H9 (cell line): Measurements from ENCODE around the gene MT1X. TPM values are rescaled to one million over a fixed set of nuclear protein-coding genes. Genes with fewer than 3 reads are reported as not detected.
A peak's percentile ranks its signal among the peaks of the same experiment; 100 is the strongest.

ENCODE experiments used
- DNase-seq: peaks from one replicate; pipeline ENCODE4 v3.0.0-alpha.2; 2017
- H2AFZ ChIP-seq: one replicate; pipeline ENCODE4 v1.6.1; 2013; ENCODE audit warnings: mild to moderate bottlenecking, low read length, control low read depth, moderate library complexity
- H2AK5ac ChIP-seq: 2 replicates; pipeline ENCODE4 v1.6.1; 2013; ENCODE audit warnings: low read length, control low read depth, mixed read lengths; ENCODE audit not compliant: insufficient read length
- H2BK120ac ChIP-seq: one replicate; pipeline ENCODE4 v1.6.1; 2013; ENCODE audit warnings: low read depth, mild to moderate bottlenecking, low read length, control low read depth, inconsistent platforms; ENCODE audit not compliant: poor library complexity, severe bottlenecking
- H2BK12ac ChIP-seq: 2 replicates; pipeline ENCODE4 v1.6.1; 2013; ENCODE audit warnings: low read length, control low read depth, mixed read lengths, low read depth; ENCODE audit not compliant: insufficient read length
- H2BK15ac ChIP-seq: 2 replicates; pipeline ENCODE4 v1.6.1; 2013; ENCODE audit warnings: low read depth, low read length, control low read depth
- H2BK20ac ChIP-seq: one replicate; pipeline ENCODE4 v1.6.1; 2013; ENCODE audit warnings: low read depth, mild to moderate bottlenecking, low read length, control low read depth, inconsistent platforms; ENCODE audit not compliant: poor library complexity, severe bottlenecking
- H2BK5ac ChIP-seq: 2 replicates; pipeline ENCODE4 v1.6.1; 2013; ENCODE audit warnings: low read length, control low read depth, mixed read lengths; ENCODE audit not compliant: insufficient read length
- H3K14ac ChIP-seq: 2 replicates; pipeline ENCODE4 v1.6.1; 2013; ENCODE audit warnings: low read length, control low read depth; ENCODE audit not compliant: insufficient read depth
- H3K18ac ChIP-seq: 2 replicates; pipeline ENCODE4 v1.6.1; 2013; ENCODE audit warnings: low read depth, mild to moderate bottlenecking, mixed read lengths, low read length, control low read depth; ENCODE audit not compliant: insufficient read length
- H3K23ac ChIP-seq: 2 replicates; pipeline ENCODE4 v1.6.1; 2013; ENCODE audit warnings: low read length, control low read depth, mixed read lengths, low read depth; ENCODE audit not compliant: insufficient read length
- H3K23me2 ChIP-seq: 2 replicates; pipeline ENCODE4 v1.6.1; 2013; ENCODE audit warnings: low read depth, mild to moderate bottlenecking, mixed read lengths, low read length, control low read depth; ENCODE audit not compliant: insufficient read length, poor library complexity, severe bottlenecking
- H3K27ac ChIP-seq: 2 replicates; pipeline ENCODE4 v1.5.1; 2013; ENCODE audit warnings: low read length, control low read depth, mixed read lengths, low read depth; ENCODE audit not compliant: insufficient read length
- H3K27me3 ChIP-seq: 2 replicates; pipeline ENCODE4 v1.6.1; 2013; ENCODE audit warnings: low read length, control low read depth, inconsistent platforms; ENCODE audit not compliant: insufficient read depth
- H3K4ac ChIP-seq: 2 replicates; pipeline ENCODE4 v1.6.1; 2013; ENCODE audit warnings: low read depth, mild to moderate bottlenecking, control low read depth, inconsistent platforms, low read length, moderate library complexity
- H3K4me1 ChIP-seq: 2 replicates; pipeline ENCODE4 v1.6.1; 2013; ENCODE audit warnings: low read length, control low read depth, inconsistent platforms; ENCODE audit not compliant: insufficient read depth
- H3K4me2 ChIP-seq: 2 replicates; pipeline ENCODE4 v1.6.1; 2013; ENCODE audit warnings: low read length, control low read depth, mixed read lengths; ENCODE audit not compliant: insufficient read length, insufficient read depth
- H3K56ac ChIP-seq: 2 replicates; pipeline ENCODE4 v1.6.1; 2013; ENCODE audit warnings: low read depth, mild to moderate bottlenecking, mixed read lengths, low read length, control low read depth; ENCODE audit not compliant: insufficient read length
- H3K79me1 ChIP-seq: 2 replicates; pipeline ENCODE4 v1.6.1; 2013; ENCODE audit warnings: low read depth, mild to moderate bottlenecking, moderate library complexity, low read length, control low read depth, inconsistent platforms; ENCODE audit not compliant: insufficient read depth, poor library complexity, severe bottlenecking
- H3K79me2 ChIP-seq: 2 replicates; pipeline ENCODE4 v1.6.1; 2013; ENCODE audit warnings: low read length, control low read depth, inconsistent platforms; ENCODE audit not compliant: insufficient read depth
- H3K9ac ChIP-seq: 2 replicates; pipeline ENCODE4 v1.6.1; 2013; ENCODE audit warnings: low read length, control low read depth, mixed read lengths; ENCODE audit not compliant: insufficient read length; ENCODE audit errors: extremely low read depth
- H3K9me3 ChIP-seq: one replicate; pipeline ENCODE4 v1.6.1; 2013; ENCODE audit warnings: low read depth, low read length, inconsistent platforms; ENCODE audit not compliant: control insufficient read depth
- H3T11ph ChIP-seq: one replicate; pipeline ENCODE4 v1.6.1; 2013; ENCODE audit warnings: mild to moderate bottlenecking, low read length, control low read depth, inconsistent platforms
- H4K20me1 ChIP-seq: one replicate; pipeline ENCODE4 v1.6.1; 2013; ENCODE audit not compliant: control insufficient read depth, insufficient read length, insufficient read depth
- H4K5ac ChIP-seq: 2 replicates; pipeline ENCODE4 v1.6.1; 2013; ENCODE audit warnings: low read depth, mild to moderate bottlenecking, mixed read lengths, low read length, control low read depth; ENCODE audit not compliant: insufficient read length
- H4K8ac ChIP-seq: replicated peaks from 2 replicates; pipeline ENCODE4 v1.6.1; 2013; ENCODE audit warnings: low read length, control low read depth, mixed read lengths, low read depth; ENCODE audit not compliant: insufficient read length
- H4K91ac ChIP-seq: 2 replicates; pipeline ENCODE4 v1.6.1; 2013; ENCODE audit warnings: low read depth, mild to moderate bottlenecking, moderate library complexity, mixed read lengths, low read length, control low read depth; ENCODE audit not compliant: insufficient read length
- H3K27ac Mint-ChIP-seq, 3 experiments: 2 replicates in 2 of 3; 3 replicates in 1 of 3; pipeline ENCODE4 v1.8.0; 2020 to 2021; ENCODE audit warnings: mixed read lengths in 3 of 3, mild to moderate bottlenecking in 1 of 3, moderate library complexity in 1 of 3
- H3K27me3 Mint-ChIP-seq: 2 replicates; pipeline ENCODE4 v1.8.0; 2021; ENCODE audit warnings: low read depth, mild to moderate bottlenecking, moderate library complexity, mixed read lengths
- H3K36me3 Mint-ChIP-seq, 3 experiments: 2 replicates in 2 of 3; 3 replicates in 1 of 3; pipeline ENCODE4 v1.8.0; 2020 to 2021; ENCODE audit warnings: low read depth in 3 of 3, mixed read lengths in 3 of 3; ENCODE audit not compliant: insufficient read depth in 1 of 3
- H3K4me1 Mint-ChIP-seq, 2 experiments: 2 replicates each; pipeline ENCODE4 v1.8.0; 2020; ENCODE audit warnings: mixed read lengths in 2 of 2
- H3K4me3 Mint-ChIP-seq, 2 experiments: 2 replicates in 1 of 2; 3 replicates in 1 of 2; pipeline ENCODE4 v1.8.0; 2020 to 2021; ENCODE audit warnings: mild to moderate bottlenecking in 2 of 2, mixed read lengths in 2 of 2, moderate library complexity in 1 of 2
- H3K9me3 Mint-ChIP-seq, 2 experiments: 2 replicates in 1 of 2; 3 replicates in 1 of 2; pipeline ENCODE4 v1.8.0; 2020; ENCODE audit warnings: mild to moderate bottlenecking in 2 of 2, mixed read lengths in 2 of 2, moderate library complexity in 1 of 2
- WGBS: extraction: QIAGEN DNeasy Blood & Tissue Kit; methylation state at CpG from one replicate; pipeline ENCODE4 v1.1.7; 2013; ENCODE audit warnings: missing lambda C conversion rate, low lambda C conversion rate, mixed read lengths; ENCODE audit not compliant: insufficient read length; ENCODE audit errors: extremely low coverage; 5-methylcytosine and 5-hydroxymethylcytosine counted together
- total RNA-seq: library from RNA; stranded (reverse); gene quantifications from 2 replicates; pipeline ENCODE4 v1.2.1, GENCODE V29; 2021
- TF ChIP-seq, protein P1 (sequence below): fragments of 200-600 bp; sonication (generic); conservative IDR thresholded peaks from 3 replicates; pipeline ENCODE4 v1.8.0; 2021; ENCODE audit warnings: antibody characterized with exemption, mild to moderate bottlenecking

MT1X gene
- total RNA-seq, 1 experiment from 2014 or later: 32.1 TPM

GRCh38 chr16:56667581-56668571 lies 14.4 kb upstream of the MT1X start, which contains the start of gene MT1G:
MT1G (minus strand) TSS chr16:56668065; CDS start chr16:56667993, 72 bp downstream.
- Mint-ChIP-seq H3K36me3 (no peaks in the 10 kb centered on the region), H3K4me3 (peak within 1 kb of the TSS; percentile 49 to 76), H3K27me3 (peaks cover 98% of the 10 kb centered on the region), H3K4me1 (peaks cover 3 to 35% of the 10 kb centered on the region in 2 experiments; a peak in 3 of 4 replicates), H3K9me3 (no peaks in the 10 kb centered on the region), H3K27ac (peak within 1 kb of the TSS in 1 of 3 experiments; percentile 88; a peak in 1 of 7 replicates)
- Histone ChIP-seq H3K79me2 (no peaks in the 10 kb centered on the region), H2BK20ac (no peak within 1 kb of the TSS), H2BK12ac (no peak within 1 kb of the TSS), H2AK5ac (no peak within 1 kb of the TSS), H2AFZ (no peak within 1 kb of the TSS), H3K9ac (no peak within 1 kb of the TSS), H3T11ph (no peak within 1 kb of the TSS), H3K56ac (no peak within 1 kb of the TSS), H3K14ac (no peak within 1 kb of the TSS), H3K27me3 (peaks cover 65% of the 10 kb centered on the region), H2BK15ac (no peak within 1 kb of the TSS), H3K23me2 (peaks cover 12% of the 10 kb centered on the region), H4K91ac (no peak within 1 kb of the TSS), H4K8ac (no peak within 1 kb of the TSS), H3K4ac (no peak within 1 kb of the TSS), H3K4me1 (peaks cover 6% of the 10 kb centered on the region; the same call in 1 of the 2 replicates), H3K79me1 (no peaks in the 10 kb centered on the region), H4K20me1 (no peaks in the 10 kb centered on the region), H3K27ac (no peak within 1 kb of the TSS), H3K23ac (no peak within 1 kb of the TSS), H2BK120ac (no peak within 1 kb of the TSS), H3K18ac (no peak within 1 kb of the TSS), H4K5ac (no peak within 1 kb of the TSS), H2BK5ac (no peak within 1 kb of the TSS), H3K4me2 (peak within 1 kb of the TSS; percentile 85), H3K9me3 (no peaks in the 10 kb centered on the region)
- DNase-seq: peak; percentile 50
- TF ChIP-seq, protein P1, sequence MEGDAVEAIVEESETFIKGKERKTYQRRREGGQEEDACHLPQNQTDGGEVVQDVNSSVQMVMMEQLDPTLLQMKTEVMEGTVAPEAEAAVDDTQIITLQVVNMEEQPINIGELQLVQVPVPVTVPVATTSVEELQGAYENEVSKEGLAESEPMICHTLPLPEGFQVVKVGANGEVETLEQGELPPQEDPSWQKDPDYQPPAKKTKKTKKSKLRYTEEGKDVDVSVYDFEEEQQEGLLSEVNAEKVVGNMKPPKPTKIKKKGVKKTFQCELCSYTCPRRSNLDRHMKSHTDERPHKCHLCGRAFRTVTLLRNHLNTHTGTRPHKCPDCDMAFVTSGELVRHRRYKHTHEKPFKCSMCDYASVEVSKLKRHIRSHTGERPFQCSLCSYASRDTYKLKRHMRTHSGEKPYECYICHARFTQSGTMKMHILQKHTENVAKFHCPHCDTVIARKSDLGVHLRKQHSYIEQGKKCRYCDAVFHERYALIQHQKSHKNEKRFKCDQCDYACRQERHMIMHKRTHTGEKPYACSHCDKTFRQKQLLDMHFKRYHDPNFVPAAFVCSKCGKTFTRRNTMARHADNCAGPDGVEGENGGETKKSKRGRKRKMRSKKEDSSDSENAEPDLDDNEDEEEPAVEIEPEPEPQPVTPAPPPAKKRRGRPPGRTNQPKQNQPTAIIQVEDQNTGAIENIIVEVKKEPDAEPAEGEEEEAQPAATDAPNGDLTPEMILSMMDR: no peak
- no CpG with 5 or more reads among the region's 46 CpGs for WGBS
